Measurements from ENCODE around the gene SLC10A7. TPM values are rescaled to one million over a fixed set of nuclear protein-coding genes. Genes with fewer than 3 reads are reported as not detected.

Gene SLC10A7
- total and polyA plus RNA-seq, 3 donors from 2014 or later = 6.4 to 12.4 (median 11.6) TPM

GRCh38 chr4:146340798-146341197, 180.9 kb downstream of the SLC10A7 start:
- Histone ChIP-seq H3K9me3 (no peaks in the 10 kb centered on the region), H3K36me3 (ENCODE audit: low read depth, missing control alignments) (no peaks in the 10 kb centered on the region), H3K4me1 (no peaks in the 10 kb centered on the region), H3K4me3 (no peak overlapping the region), H3K27ac (no peak overlapping the region), H3K27me3 (no peaks in the 10 kb centered on the region)
- intact Hi-C loops (cut with DNase I; ENCODE audit: low total_unique reads) = no loop called here
- peak in 1 of 3 experiments; percentile 34 for TF ChIP-seq CTCF (IDR thresholded peaks at IDR 0.05)
- TF ChIP-seq POLR2A (IDR thresholded peaks at IDR 0.05) = no peak
- no peak for DNase-seq

- DNase-seq = no peak
- H3K4me1 ChIP-seq = no peaks in the 10 kb centered on the region
- intact Hi-C loops (cut with DNase I; ENCODE audit: low total_unique reads) = loop anchor here (5.0 kb wide), 1 partner anchor 574 kb away; no protein-coding TSS in a partner anchor
- no peak overlapping the region for H3K27ac ChIP-seq
- TF ChIP-seq POLR2A (IDR thresholded peaks at IDR 0.05) = no peak
- TF ChIP-seq CTCF (IDR thresholded peaks at IDR 0.05) = no peak
- no peaks in the 10 kb centered on the region for H3K36me3 ChIP-seq (ENCODE audit: low read depth, missing control alignments)
- H3K4me3 ChIP-seq = no peak overlapping the region
- H3K27me3 ChIP-seq = no peaks in the 10 kb centered on the region
- H3K9me3 ChIP-seq = no peaks in the 10 kb centered on the region
Observed at GRCh38 chr4:146338512-146338911, 183.2 kb downstream of the SLC10A7 start.

GRCh38 chr4:146336410-146336807, 185.3 kb downstream of the SLC10A7 start:
- Histone ChIP-seq H3K4me3 (no peak overlapping the region), H3K27me3 (no peaks in the 10 kb centered on the region), H3K27ac (no peak overlapping the region), H3K4me1 (no peaks in the 10 kb centered on the region), H3K36me3 (ENCODE audit: low read depth, missing control alignments) (no peaks in the 10 kb centered on the region), H3K9me3 (no peaks in the 10 kb centered on the region)
- intact Hi-C loops (cut with DNase I; ENCODE audit: low total_unique reads) = loop anchor here (5.0 kb wide), 1 partner anchor 576 kb away; no protein-coding TSS in a partner anchor
- WGBS, 2 donors = 67 to 69% methylated on average over 1 of the region's 1 CpG
- TF ChIP-seq POLR2A (IDR thresholded peaks at IDR 0.05) = no peak
- no peak for TF ChIP-seq CTCF (IDR thresholded peaks at IDR 0.05)
- DNase-seq = no peak

GRCh38 chr4:146335763-146336409, 185.9 kb downstream of the SLC10A7 start:
- intact Hi-C loops (cut with DNase I; ENCODE audit: low total_unique reads) = loop anchor here (5.0 kb wide), 1 partner anchor 576 kb away; no protein-coding TSS in a partner anchor
- H3K27me3 ChIP-seq = no peaks in the 10 kb centered on the region
- no peaks in the 10 kb centered on the region for H3K9me3 ChIP-seq
- H3K27ac ChIP-seq = no peak overlapping the region
- DNase-seq = no peak
- no peaks in the 10 kb centered on the region for H3K36me3 ChIP-seq (ENCODE audit: low read depth, missing control alignments)
- 80 to 91% methylated on average over 3 of the region's 3 CpGs for WGBS, 2 donors
- no peaks in the 10 kb centered on the region for H3K4me1 ChIP-seq
- TF ChIP-seq POLR2A (IDR thresholded peaks at IDR 0.05) (no peak), CTCF (IDR thresholded peaks at IDR 0.05) (no peak)
- H3K4me3 ChIP-seq = no peak overlapping the region
